Activated CD4-positive, alpha-beta memory T cell treated with anti-CD3 and anti-CD28 coated beads, Interleukin-2, amount 10 ng/mL, durations not matched to agents 7 days and 5 days (primary cell): ENCODE measurements around the gene ZNF333. TPM values are rescaled to one million over a fixed set of nuclear protein-coding genes. Genes with fewer than 3 reads are reported as not detected.
"Not testable (repeated sequence)": the region's sequence is repeated elsewhere in the genome, so short reads cannot be mapped to it uniquely, and the experiment has no call there.

Source experiments
- CTCF ChIA-PET: fragments of 350-600 bp; sonication (Branson Sonifier 250); formaldehyde crosslinking; loops from one replicate; lab custom pipeline; 2021; ENCODE audit warnings: antibody characterized with exemption, inconsistent platforms; lab: Charles Lee
- POLR2A ChIA-PET: fragments of 350-600 bp; sonication (Branson Sonifier 250); formaldehyde crosslinking; loops from one replicate; lab custom pipeline; 2021; ENCODE audit warnings: antibody characterized with exemption; lab: Charles Lee
- DNase-seq: peaks from one replicate; pipeline ENCODE4 v3.0.0-alpha.2; 2020
- H3K27ac Mint-ChIP-seq: one replicate; pipeline ENCODE4 v1.8.0; 2021; ENCODE audit warnings: mild to moderate bottlenecking, mixed read lengths
- H3K27me3 Mint-ChIP-seq: one replicate; pipeline ENCODE4 v1.8.0; 2021; ENCODE audit warnings: mixed read lengths
- H3K36me3 Mint-ChIP-seq: one replicate; pipeline ENCODE4 v1.8.0; 2021; ENCODE audit warnings: low read depth, mixed read lengths
- H3K4me1 Mint-ChIP-seq: one replicate; pipeline ENCODE4 v1.8.0; 2021; ENCODE audit warnings: mixed read lengths
- H3K4me3 Mint-ChIP-seq: one replicate; pipeline ENCODE4 v1.8.0; 2021; ENCODE audit warnings: mild to moderate bottlenecking, mixed read lengths
- H3K9me3 Mint-ChIP-seq: one replicate; pipeline ENCODE4 v1.8.0; 2021; ENCODE audit warnings: mixed read lengths
- total RNA-seq, 2 experiments: library from RNA; stranded (reverse); gene quantifications; one replicate each; pipeline ENCODE4 v1.2.3, GENCODE V29; 2021

The ZNF333 gene
- total RNA-seq, 2 experiments from 2014 or later: 11.7 to 12.1 TPM

DNA sequence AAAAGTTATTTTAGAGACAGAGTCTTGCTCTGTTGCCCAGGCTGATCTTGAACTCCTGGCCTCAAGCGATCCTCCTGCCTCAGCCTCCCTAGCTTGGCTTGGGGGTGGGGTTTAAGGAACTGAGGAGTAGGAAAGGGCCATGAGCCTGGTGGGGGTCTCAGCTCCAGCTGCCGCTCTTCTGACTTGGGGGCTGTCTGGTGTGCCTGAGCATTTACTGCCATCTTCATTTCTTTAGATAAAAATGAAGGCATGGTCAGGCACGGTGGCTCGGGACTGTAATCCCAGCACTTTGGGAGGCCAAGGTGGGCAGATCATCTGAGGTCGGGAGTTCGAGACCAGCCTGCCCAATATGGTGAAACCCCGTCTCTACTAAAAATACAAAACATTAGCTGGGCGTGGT is 85.5 kb downstream of the ZNF333 start:
- not testable (repeated sequence) for H3K4me1 Mint-ChIP-seq, H3K36me3 Mint-ChIP-seq, H3K27ac Mint-ChIP-seq, H3K9me3 Mint-ChIP-seq, H3K4me3 Mint-ChIP-seq, DNase-seq
- peaks cover 14% of the 10 kb centered on the region for H3K27me3 Mint-ChIP-seq
- ChIA-PET POLR2A (interaction anchor here (0.7 kb wide), 1 partner anchor 14 kb away, joined by 3 read pairs; no protein-coding TSS in a partner anchor), CTCF (interaction anchor here (0.6 kb wide), 1 partner anchor 13 kb away, joined by 3 read pairs; no protein-coding TSS in a partner anchor)

DNA sequence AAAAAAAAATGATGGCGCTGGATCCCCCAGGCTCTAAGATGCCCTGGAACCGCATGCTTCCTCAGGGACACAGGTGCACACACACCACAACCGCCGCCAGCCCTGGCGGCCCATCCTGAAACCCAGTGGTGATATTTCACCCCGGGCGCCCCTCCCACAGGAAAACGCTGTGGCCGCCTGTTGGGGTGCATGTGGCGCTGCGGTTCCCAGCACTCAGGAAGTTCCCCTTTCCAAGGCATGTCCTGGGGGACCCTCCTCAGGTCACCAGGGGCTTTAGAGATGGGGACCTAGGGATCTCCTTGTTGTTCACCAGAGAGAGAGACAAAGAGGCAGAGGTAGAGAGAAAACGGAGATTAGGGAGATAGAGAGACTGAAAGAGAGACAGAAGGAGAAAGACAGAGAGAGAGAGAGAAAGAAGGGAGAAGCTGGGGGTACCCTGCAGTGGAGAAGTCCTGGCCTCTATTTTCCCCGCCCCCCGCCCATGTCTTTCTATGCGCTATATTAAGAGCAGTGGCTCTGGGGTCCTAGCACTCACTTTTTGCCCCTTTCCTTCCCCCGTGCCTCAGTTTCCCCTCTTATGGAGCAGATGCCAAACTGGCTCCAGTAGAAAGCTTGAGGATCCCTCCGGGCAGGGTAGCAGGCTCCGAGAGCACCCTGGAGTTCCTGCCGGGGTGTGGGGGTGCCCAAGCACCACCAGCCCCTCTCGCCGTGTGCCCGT is 86.2 kb downstream of the ZNF333 start:
- CTCF ChIA-PET: interaction anchor here (0.6 kb wide), 1 partner anchor 13 kb away, joined by 3 read pairs; no protein-coding TSS in a partner anchor
- Mint-ChIP-seq H3K9me3 (no peaks in the 10 kb centered on the region), H3K27ac (no peak overlapping the region), H3K4me1 (peaks cover 10% of the 10 kb centered on the region), H3K36me3 (no peaks in the 10 kb centered on the region), H3K27me3 (peaks cover 14% of the 10 kb centered on the region), H3K4me3 (no peak overlapping the region)
- POLR2A ChIA-PET: interaction anchor here (0.9 kb wide), 1 partner anchor 395 kb away, joined by 15 read pairs; the partner anchor contains the start of gene ADGRE5
- no peak for DNase-seq

DNA sequence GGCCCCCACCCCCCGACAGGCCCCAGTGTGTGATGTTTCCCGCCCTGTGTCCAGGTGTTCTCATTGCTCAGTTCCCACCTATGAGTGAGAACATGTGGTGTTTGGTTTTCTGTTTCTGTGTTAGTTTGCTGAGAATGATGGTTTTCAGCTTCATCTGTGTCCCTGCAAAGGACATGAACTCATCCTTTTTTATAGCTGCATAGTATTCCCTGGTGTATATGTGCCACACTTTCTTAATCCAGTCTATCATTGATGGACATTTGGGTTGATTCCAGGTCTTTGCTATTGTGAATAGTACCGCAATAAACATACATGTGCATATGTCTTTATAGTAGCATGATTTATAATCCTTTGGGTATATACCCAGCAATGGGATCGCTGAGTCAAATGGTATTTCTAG is 87.8 kb downstream of the ZNF333 start:
- H3K4me1 Mint-ChIP-seq, H3K9me3 Mint-ChIP-seq, POLR2A ChIA-PET, H3K4me3 Mint-ChIP-seq, H3K36me3 Mint-ChIP-seq, CTCF ChIA-PET, DNase-seq, H3K27ac Mint-ChIP-seq: not testable (repeated sequence)
- H3K27me3 Mint-ChIP-seq: peaks cover 14% of the 10 kb centered on the region

DNA sequence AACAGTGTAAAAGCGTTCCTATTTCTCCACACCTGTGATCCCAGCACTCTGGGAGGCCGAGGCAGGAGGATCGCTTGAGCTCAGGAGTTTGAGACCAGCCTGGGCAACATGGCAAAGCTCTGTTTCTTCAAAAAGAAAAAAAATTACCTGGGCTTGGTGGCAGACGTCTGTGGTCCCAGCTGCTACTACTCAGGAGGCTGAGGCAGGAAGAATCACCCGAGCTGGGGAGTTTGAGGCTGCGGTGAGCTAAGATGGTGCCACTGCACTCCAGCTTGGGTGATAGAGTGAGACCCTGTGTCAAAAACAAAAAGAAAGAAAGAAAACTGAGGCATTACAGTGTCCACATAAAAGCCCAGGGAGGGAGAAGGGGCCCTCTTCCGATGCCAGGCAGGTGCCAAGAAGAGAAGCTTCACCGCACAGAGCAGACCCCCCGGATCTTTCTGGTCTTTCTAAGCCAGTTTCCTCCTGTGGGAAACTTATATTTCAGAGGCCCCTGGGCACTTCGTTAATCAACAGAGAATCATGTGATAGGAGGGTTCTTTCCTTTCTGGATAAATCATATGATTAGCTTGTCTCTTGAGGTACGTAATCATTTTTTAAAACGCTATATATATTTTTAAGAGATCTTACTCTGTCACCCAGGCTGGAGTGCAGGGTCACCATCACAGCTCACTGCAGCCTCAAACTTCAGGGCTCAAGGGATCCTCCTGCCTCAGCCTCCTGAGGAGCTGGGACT is 88.4 kb downstream of the ZNF333 start, which contains the start of gene ADGRE2:
Gene ADGRE2, minus strand, starts transcription at position 451 of the 736 bp plus-strand sequence. CDS start 1,804 bp downstream, outside the sequence.
- not testable (repeated sequence) for H3K4me3 Mint-ChIP-seq

DNA sequence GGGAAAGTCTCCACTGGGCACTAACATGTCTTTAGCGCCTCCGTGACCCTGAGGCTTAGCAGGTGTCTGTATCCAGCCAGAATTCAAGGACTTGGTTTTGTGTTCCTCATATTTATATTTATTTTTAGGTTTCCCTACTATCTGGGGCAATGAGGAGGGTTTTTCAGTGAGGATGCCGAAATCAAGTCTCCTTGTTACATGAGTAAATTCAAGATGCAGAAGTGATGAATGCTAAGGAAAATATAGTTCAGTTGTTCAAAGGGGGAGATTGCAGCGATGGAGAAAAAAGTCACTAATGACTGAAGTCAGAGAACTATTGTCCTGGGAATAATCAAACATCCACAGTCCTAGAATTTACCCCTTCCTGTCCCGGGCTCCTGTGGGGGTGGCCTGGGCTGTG is 89.3 kb downstream of the ZNF333 start:
- Mint-ChIP-seq H3K9me3 (no peaks in the 10 kb centered on the region), H3K27me3 (peaks cover 14% of the 10 kb centered on the region), H3K4me3 (no peak overlapping the region), H3K27ac (no peak overlapping the region), H3K36me3 (no peaks in the 10 kb centered on the region), H3K4me1 (peaks cover 10% of the 10 kb centered on the region)
- POLR2A ChIA-PET: no interaction called here
- CTCF ChIA-PET: no interaction called here
- DNase-seq: no peak

More for the DNA sequence above, 88.4 kb downstream of the ZNF333 start, which contains the start of gene ADGRE2:
- H3K27me3 Mint-ChIP-seq: peaks cover 14% of the 10 kb centered on the region
- H3K27ac Mint-ChIP-seq, DNase-seq, CTCF ChIA-PET, H3K9me3 Mint-ChIP-seq, H3K4me1 Mint-ChIP-seq, H3K36me3 Mint-ChIP-seq, POLR2A ChIA-PET: not testable (repeated sequence)

DNA sequence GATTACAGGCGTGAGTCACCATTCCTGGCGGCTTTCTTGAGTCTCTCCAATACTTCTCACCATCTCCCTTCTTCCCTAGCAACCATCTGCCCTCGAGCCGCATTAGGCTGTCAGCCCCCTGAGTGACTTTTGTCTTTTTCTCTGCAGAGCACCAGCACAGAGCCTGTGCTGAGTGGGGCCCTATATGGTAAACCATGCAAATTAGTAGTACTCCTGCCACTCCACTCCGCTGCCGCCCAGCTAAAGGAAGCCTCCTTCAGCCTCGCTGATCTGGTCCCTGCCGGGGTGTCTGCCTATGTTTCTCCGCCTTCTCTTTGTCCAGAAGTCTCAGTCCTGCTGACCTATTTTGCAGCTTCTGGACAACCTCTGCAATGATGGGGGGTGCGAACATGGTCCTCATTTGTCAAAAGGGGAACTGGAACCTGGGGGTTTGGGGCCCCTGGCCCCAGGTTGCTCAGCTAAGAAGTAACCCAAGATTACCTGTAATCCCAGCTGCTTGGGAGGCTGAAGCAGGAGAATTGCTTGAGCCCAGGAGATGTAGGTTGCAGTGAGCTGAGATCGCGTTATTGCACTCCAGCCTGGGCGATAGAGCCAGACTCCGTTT is 90.9 kb downstream of the ZNF333 start:
- POLR2A ChIA-PET, H3K4me3 Mint-ChIP-seq, DNase-seq, CTCF ChIA-PET, H3K9me3 Mint-ChIP-seq, H3K36me3 Mint-ChIP-seq, H3K27ac Mint-ChIP-seq: not testable (repeated sequence)
- Mint-ChIP-seq H3K4me1 (peaks cover 17% of the 10 kb centered on the region), H3K27me3 (peaks cover 15% of the 10 kb centered on the region)

DNA sequence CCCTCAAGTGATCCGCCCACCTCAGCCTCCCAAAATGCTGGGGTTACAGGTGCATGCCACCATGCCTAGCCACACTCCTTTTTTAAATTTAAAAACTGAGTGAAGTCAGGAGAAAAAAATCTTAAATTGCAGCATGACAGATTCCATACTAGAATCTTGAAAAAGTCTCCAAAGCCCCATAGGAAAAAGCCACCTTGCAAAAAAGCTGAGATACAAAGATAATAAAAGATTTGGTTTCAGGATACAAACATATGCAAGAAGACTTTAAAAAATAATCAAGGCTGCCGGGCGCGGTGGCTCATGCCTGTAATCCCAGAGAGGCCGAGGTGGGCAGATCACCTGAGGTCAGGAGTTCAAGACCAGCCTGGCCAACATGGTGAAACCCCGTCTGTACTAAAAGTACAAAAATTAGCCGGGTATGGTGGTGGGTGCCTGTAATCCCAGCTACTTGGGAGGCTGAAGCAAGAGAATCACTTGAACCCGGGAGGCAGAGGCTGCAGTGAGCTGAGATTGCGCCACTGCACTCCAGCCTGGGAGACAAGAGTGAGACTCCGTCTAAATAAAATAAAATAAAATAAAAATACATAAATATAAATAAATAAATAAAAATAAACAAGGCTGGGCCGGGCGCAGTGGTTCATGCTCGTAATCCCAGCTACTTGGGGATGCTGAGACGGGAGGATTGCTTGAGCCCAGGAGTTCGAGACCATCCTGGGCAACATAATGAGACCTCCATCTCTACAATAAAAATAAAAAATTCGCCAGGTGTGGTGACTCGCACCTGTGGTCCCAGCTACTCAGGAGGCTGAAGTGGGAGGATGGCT is 92.1 kb downstream of the ZNF333 start:
- H3K4me1 Mint-ChIP-seq: peaks cover 16% of the 10 kb centered on the region
- POLR2A ChIA-PET, H3K36me3 Mint-ChIP-seq, H3K27me3 Mint-ChIP-seq, H3K9me3 Mint-ChIP-seq, CTCF ChIA-PET, DNase-seq, H3K27ac Mint-ChIP-seq, H3K4me3 Mint-ChIP-seq: not testable (repeated sequence)

DNA sequence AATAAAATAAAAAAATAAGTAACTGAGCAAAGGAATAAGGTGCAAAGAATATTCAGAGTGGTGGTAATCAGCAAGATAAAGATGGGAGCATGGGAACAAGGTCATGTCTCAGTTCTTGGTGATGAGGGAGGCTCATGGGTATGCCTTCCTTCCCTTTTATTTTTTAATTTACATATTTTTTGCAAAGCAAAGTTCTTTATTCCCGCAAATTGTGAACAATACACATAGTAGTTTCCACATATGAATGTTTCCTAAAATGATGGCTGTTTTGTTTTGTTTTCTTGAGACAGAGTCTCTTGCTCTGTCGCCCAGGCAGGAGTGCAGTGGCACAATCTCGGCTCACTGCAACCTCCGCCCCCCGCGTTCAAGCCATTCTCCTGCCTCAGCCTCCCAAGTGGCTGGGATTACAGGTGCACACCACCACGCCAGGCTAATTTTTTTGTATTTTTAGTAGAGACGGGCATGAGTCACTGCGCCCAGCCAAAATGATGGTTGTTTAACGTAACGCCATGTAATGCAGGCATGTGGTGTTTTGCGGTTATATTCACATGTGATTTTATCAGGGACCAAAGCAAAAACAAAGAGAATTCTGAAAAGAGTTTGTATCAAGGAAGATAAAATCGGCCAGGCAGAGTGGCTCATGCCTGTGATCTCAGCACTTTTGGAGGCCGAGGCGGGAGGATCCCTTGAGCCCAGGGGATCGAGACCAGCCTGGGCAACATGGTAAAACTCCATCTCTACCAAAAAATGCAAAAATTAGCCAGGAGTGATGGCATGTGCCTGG is 93.0 kb downstream of the ZNF333 start:
- H3K4me3 Mint-ChIP-seq: no peak overlapping the region
- no peak overlapping the region for H3K27ac Mint-ChIP-seq
- DNase-seq: no peak
- H3K36me3 Mint-ChIP-seq: no peaks in the 10 kb centered on the region
- H3K9me3 Mint-ChIP-seq: no peaks in the 10 kb centered on the region
- peaks cover 20% of the 10 kb centered on the region for H3K4me1 Mint-ChIP-seq
- peaks cover 3% of the 10 kb centered on the region for H3K27me3 Mint-ChIP-seq
- CTCF ChIA-PET: no interaction called here
- POLR2A ChIA-PET: no interaction called here

Other genes starting within 250 kb of the ZNF333 start
- 1 to 10 TPM in 1 of 2 experiments, under 1 TPM in 1; 0.93 to 1.3 TPM for gene PTGER1, start 214.7 kb upstream of the ZNF333 start, total RNA-seq
- 10 to 100 TPM; 39.8 to 40.0 TPM for gene GIPC1, start 193.9 kb upstream of the ZNF333 start, total RNA-seq
- gene DNAJB1, start 171.7 kb upstream of the ZNF333 start, total RNA-seq: 100 to 1,000 TPM; 108 to 114 TPM
- 100 to 1,000 TPM; 171 to 178 TPM for gene TECR, start 160.5 kb upstream of the ZNF333 start, total RNA-seq
- gene NDUFB7, start 118.0 kb upstream of the ZNF333 start, total RNA-seq: 10 to 100 TPM; 91.6 to 93.0 TPM
- not detected for gene CLEC17A, start 107.0 kb upstream of the ZNF333 start, total RNA-seq
- not detected for gene ADGRE3, start 15.2 kb upstream of the ZNF333 start, total RNA-seq
- gene ADGRE2, start 88.5 kb downstream of the ZNF333 start, total RNA-seq: under 1 TPM; 0.48 to 0.73 TPM
- not detected for gene OR7A5, start 145.1 kb downstream of the ZNF333 start, total RNA-seq
- not detected for gene OR7C1, start 145.1 kb downstream of the ZNF333 start, total RNA-seq
- not detected for gene OR7A10, start 158.9 kb downstream of the ZNF333 start, total RNA-seq
- not detected for gene OR7A17, start 196.1 kb downstream of the ZNF333 start, total RNA-seq